GM23248 (cell line): ENCODE results near the gene NEXN.

ENCODE experiments used
- EZH2 ChIP-seq: fragments of 200-600 bp; sonication (generic); IDR thresholded peaks from 2 replicates; pipeline ENCODE4 v1.6.1; 2018; ENCODE audit warnings: antibody characterized with exemption, mild to moderate bottlenecking; ENCODE audit not compliant: insufficient read depth, poor library complexity, severe bottlenecking
- EZH2phosphoT487 ChIP-seq: fragments of 200-600 bp; sonication (generic); IDR thresholded peaks from 2 replicates; pipeline ENCODE4 v1.6.1; 2018; ENCODE audit warnings: antibody characterized with exemption, moderate library complexity, mild to moderate bottlenecking, low read depth; ENCODE audit not compliant: insufficient read depth

- TF ChIP-seq EZH2 = no peak
- no peak for TF ChIP-seq EZH2phosphoT487
Observed at GRCh38 chr1:77899647-77900320, 11.4 kb downstream of the NEXN start.
